CD4-positive, alpha-beta T cell (primary cell): ENCODE results near the gene MYO1D. TPM values are rescaled to one million over a fixed set of nuclear protein-coding genes. Genes with fewer than 3 reads are reported as not detected.
"Not testable (repeated sequence)": the region's sequence is repeated elsewhere in the genome, so short reads cannot be mapped to it uniquely, and the experiment has no call there.

Experiments used
- ATAC-seq: fragments of 200-7000 bp; cut with Tn5 transposase; one replicate; pipeline ENCODE4 v1.10.0; 2022; ENCODE audit warnings: mild to moderate bottlenecking; ENCODE audit not compliant: poor library complexity
- CTCF ChIA-PET: fragments of 350-600 bp; sonication (Branson Sonifier 250); formaldehyde crosslinking; loops from one replicate; lab custom pipeline; 2021; ENCODE audit warnings: antibody characterized with exemption, inconsistent platforms; lab: Charles Lee
- POLR2A ChIA-PET: fragments of 350-600 bp; sonication (Branson Sonifier 250); formaldehyde crosslinking; loops from one replicate; lab custom pipeline; 2021; ENCODE audit warnings: antibody characterized with exemption, inconsistent platforms; lab: Charles Lee
- DNase-seq, 14 experiments: peaks; one replicate each; pipeline ENCODE4 v3.0.0-alpha.2; 2013 to 2020; ENCODE audit warnings: mixed read lengths in 2 of 14
- H3K27ac ChIP-seq, 2 donors: one replicate each; pipeline versions ENCODE4 v1.5.1 to v1.7.0; 2013; ENCODE audit warnings: low read length in 2 of 2, low read depth in 1 of 2, mild to moderate bottlenecking in 1 of 2
- H3K27me3 ChIP-seq, 2 experiments: 1 replicate in 1 of 2; 2 replicates in 1 of 2; pipeline versions ENCODE4 v1.6.1 to v1.7.0; 2013; ENCODE audit warnings: low read length in 2 of 2, control low read depth in 1 of 2, mild to moderate bottlenecking in 1 of 2, moderate library complexity in 1 of 2; ENCODE audit not compliant: insufficient read depth in 2 of 2, control insufficient read depth in 1 of 2
- H3K36me3 ChIP-seq: one replicate; pipeline ENCODE4 v1.6.1; 2013; ENCODE audit warnings: low read length, control low read depth; ENCODE audit not compliant: insufficient read depth
- H3K4me1 ChIP-seq: one replicate; pipeline ENCODE4 v1.6.1; 2013; ENCODE audit warnings: low read length, control low read depth; ENCODE audit not compliant: insufficient read depth
- H3K4me3 ChIP-seq: one replicate; pipeline ENCODE4 v1.5.1; 2013; ENCODE audit warnings: mild to moderate bottlenecking, low read length, moderate library complexity
- H3K9me3 ChIP-seq, 2 experiments: 1 replicate in 1 of 2; 2 replicates in 1 of 2; pipeline versions ENCODE4 v1.6.1 to v1.7.0; 2013; ENCODE audit warnings: low read length in 2 of 2, mild to moderate bottlenecking in 2 of 2, control low read depth in 1 of 2, moderate library complexity in 1 of 2; ENCODE audit not compliant: control insufficient read depth in 1 of 2, insufficient read depth in 1 of 2
- H3K27ac Mint-ChIP-seq: one replicate; pipeline ENCODE4 v1.8.0; 2020; ENCODE audit warnings: mixed read lengths
- H3K27me3 Mint-ChIP-seq: one replicate; pipeline ENCODE4 v1.8.0; 2021; ENCODE audit warnings: mixed read lengths
- H3K36me3 Mint-ChIP-seq: one replicate; pipeline ENCODE4 v1.8.0; 2021; ENCODE audit warnings: low read depth, mixed read lengths
- H3K4me1 Mint-ChIP-seq: one replicate; pipeline ENCODE4 v1.8.0; 2021; ENCODE audit warnings: low read depth, mixed read lengths
- H3K4me3 Mint-ChIP-seq: one replicate; pipeline ENCODE4 v1.8.0; 2020; ENCODE audit warnings: mild to moderate bottlenecking, mixed read lengths
- H3K9me3 Mint-ChIP-seq: one replicate; pipeline ENCODE4 v1.8.0; 2020; ENCODE audit warnings: mixed read lengths
- intact Hi-C, 2 experiments: fragments of 100-400 bp; cut with DNase I in 1 of 2; cut with micrococcal nuclease in 1 of 2; formaldehyde crosslinking; loops; one replicate each; pipeline versions ENCODE4 v1.15.1 to v1.9.0; 2023 to 2025; cut with DNase I, micrococcal nuclease
- polyA plus RNA-seq, 2 donors: library from polyadenylated mRNA; unstranded; fragments of 120-200 nt; gene quantifications; one replicate each; pipeline ENCODE4 v1.2.1, GENCODE V29; 2013
- total RNA-seq, 174 experiments: library from RNA in 2 of 174; stranded (reverse) in 2 of 174; gene quantifications; one replicate each; pipeline ENCODE4 v1.2.3 and lab custom pipeline; 2021 to 2026
- TF ChIP-seq, protein P1 (sequence below): fragments of 200-600 bp; IDR thresholded peaks from one replicate; pipeline ENCODE4 v1.8.0; 2022; ENCODE audit warnings: antibody characterized with exemption, mild to moderate bottlenecking

Gene MYO1D
- total RNA-seq = 1 to 10 TPM; 5.8 to 6.4 TPM
- 5.4 TPM for polyA plus RNA-seq (2013, experiment 1 of 2)
- polyA plus RNA-seq (2013, experiment 2 of 2) = 5.6 TPM
- 10.5 to 51.8 (median 22.8) reads per million in 172 experiments for total RNA-seq (lab: John Stamatoyannopoulos, UW)

DNA sequence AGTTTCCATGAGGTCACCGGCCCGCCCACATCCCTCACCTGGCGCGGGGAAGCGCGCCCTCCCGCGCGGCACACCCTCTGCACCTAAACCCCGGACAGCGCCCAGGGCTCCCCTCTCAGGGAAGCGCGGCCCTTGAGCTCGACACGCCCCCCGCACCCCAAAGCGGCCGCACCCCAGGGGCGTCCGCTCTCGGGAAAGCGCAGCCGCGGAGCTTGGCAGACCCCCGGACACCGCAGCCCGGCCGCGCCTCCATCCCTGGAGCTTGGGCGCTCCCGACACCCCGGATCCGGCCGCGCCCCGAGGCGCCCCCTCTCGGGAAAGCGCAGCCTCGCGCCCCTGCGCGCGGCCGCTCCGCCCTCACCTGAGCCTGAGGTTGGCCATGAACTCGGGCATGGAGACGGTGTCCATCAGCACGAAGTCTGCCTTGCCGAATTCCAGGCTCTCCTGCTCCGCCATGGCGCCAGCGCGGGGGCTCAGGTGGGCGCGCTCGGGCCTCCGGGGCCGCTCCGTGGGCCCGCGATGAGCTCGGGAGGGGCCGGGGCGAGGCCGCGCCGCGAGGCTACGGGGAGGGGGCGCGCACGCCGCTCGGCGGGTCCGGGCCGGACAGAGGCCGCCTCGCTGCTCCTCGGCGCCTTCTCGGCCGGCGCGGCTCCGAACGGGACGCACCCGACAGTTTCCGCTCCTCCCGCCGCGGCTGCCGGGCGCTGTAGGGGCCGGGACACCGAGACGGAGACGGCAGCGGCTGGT, at the start of gene MYO1D:
Gene MYO1D (minus strand): TSS at position 708 of the 747 bp plus-strand sequence. CDS start 252 bp downstream, at position 456.
- Mint-ChIP-seq H3K27me3 (no peaks in the 10 kb centered on the region), H3K36me3 (peaks cover 5% of the 10 kb centered on the region), H3K9me3 (no peaks in the 10 kb centered on the region), H3K4me3 (peak within 1 kb of the TSS; percentile 96), H3K27ac (peak within 1 kb of the TSS; percentile 84), H3K4me1 (peaks cover 14% of the 10 kb centered on the region)
- Histone ChIP-seq H3K9me3 (no peaks in the 10 kb centered on the region), H3K36me3 (no peaks in the 10 kb centered on the region), H3K4me1 (peaks cover 11% of the 10 kb centered on the region), H3K27me3 (no peaks in the 10 kb centered on the region), H3K4me3 (peak within 1 kb of the TSS; percentile 54), H3K27ac (peak within 1 kb of the TSS; percentile 41 to 63)
- ATAC-seq (peak; percentile 32), DNase-seq (peak; percentile 23 to 80 (median 50))
- ChIA-PET CTCF (interaction anchor here (0.7 to 4.3 kb wide), 33 partner anchors 9 to 526 kb away, joined by 3 to 79 read pairs (median 4); partner anchors contain the start of gene PSMD11), POLR2A (interaction anchor here (1.2 to 2.1 kb wide), 6 partner anchors 8 to 432 kb away, joined by 3 to 13 read pairs (median 4); partner anchors contain the start of genes CDK5R1 and PSMD11)
- TF ChIP-seq, protein P1, sequence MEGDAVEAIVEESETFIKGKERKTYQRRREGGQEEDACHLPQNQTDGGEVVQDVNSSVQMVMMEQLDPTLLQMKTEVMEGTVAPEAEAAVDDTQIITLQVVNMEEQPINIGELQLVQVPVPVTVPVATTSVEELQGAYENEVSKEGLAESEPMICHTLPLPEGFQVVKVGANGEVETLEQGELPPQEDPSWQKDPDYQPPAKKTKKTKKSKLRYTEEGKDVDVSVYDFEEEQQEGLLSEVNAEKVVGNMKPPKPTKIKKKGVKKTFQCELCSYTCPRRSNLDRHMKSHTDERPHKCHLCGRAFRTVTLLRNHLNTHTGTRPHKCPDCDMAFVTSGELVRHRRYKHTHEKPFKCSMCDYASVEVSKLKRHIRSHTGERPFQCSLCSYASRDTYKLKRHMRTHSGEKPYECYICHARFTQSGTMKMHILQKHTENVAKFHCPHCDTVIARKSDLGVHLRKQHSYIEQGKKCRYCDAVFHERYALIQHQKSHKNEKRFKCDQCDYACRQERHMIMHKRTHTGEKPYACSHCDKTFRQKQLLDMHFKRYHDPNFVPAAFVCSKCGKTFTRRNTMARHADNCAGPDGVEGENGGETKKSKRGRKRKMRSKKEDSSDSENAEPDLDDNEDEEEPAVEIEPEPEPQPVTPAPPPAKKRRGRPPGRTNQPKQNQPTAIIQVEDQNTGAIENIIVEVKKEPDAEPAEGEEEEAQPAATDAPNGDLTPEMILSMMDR = peak; percentile 55
- intact Hi-C loops = loop anchor here (1.0 to 10.0 kb wide), 8 partner anchors 93 to 1019 kb away; partner anchors contain the start of genes CDK5R1 (in 2 of the 2), C17orf75 (in 1 of the 2), COPRS (in 1 of the 2) and ZNF207 (in 1 of the 2)

DNA sequence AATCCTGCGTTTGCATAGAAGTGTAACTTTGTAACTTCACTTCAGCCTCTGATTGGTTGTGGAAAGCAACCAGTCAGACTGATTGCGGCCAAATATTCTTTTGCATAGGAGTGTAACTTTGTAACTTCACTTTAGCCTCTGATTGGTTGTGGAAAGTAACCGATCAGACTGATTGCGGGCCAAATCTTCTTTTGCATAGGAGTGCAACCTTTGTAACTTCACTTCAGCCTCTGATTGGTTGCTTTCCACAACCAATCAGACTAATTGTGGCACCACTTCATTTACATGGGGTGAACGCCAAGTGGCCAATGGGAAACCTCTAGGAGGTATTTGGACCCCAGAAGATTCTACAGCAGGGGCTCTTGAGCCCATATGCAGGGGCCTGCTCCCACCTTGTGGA, 49.3 kb upstream of the MYO1D start:
- H3K9me3 ChIP-seq = no peaks in the 10 kb centered on the region
- ChIA-PET POLR2A (no interaction called here), CTCF (no interaction called here)
- peaks cover 6% of the 10 kb centered on the region for H3K4me1 ChIP-seq
- no peak overlapping the region for H3K27ac ChIP-seq
- ATAC-seq (no peak), DNase-seq (no peak)
- TF ChIP-seq, protein P1 = no peak
- H3K36me3 Mint-ChIP-seq = no peaks in the 10 kb centered on the region
- peaks cover 37 to 39% of the 10 kb centered on the region in 2 experiments for H3K27me3 ChIP-seq
- intact Hi-C loops = no loop called here
- H3K27me3 Mint-ChIP-seq = peaks cover 36% of the 10 kb centered on the region
- H3K9me3 Mint-ChIP-seq = no peaks in the 10 kb centered on the region
- no peaks in the 10 kb centered on the region for H3K4me1 Mint-ChIP-seq
- no peak overlapping the region for H3K27ac Mint-ChIP-seq
- H3K36me3 ChIP-seq = no peaks in the 10 kb centered on the region
- H3K4me3 ChIP-seq = no peak overlapping the region
- H3K4me3 Mint-ChIP-seq = no peak overlapping the region

DNA sequence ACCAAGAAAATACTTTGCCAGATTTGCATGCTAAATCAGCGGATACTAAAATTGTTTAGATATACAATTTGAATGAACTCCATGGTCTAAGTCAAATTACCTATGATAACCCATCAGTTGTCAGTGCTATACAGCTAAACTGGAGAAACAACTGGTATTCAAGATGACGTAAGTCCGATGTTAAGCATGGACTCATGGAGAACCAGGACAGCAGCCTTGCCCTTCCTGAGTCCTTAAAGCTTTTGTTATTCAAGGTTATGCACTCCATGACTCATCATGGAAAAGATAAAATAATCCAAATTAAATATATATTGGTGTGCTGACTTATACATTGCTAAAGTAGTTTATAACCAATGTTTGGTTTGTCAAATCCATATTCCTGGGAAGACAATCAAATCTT, 47.0 kb upstream of the MYO1D start:
- ATAC-seq, H3K4me3 ChIP-seq, H3K4me3 Mint-ChIP-seq, DNase-seq, CTCF ChIA-PET, H3K4me1 Mint-ChIP-seq, H3K36me3 Mint-ChIP-seq, H3K9me3 Mint-ChIP-seq, H3K36me3 ChIP-seq, H3K9me3 ChIP-seq, POLR2A ChIA-PET, H3K27ac Mint-ChIP-seq, H3K4me1 ChIP-seq, H3K27ac ChIP-seq, intact Hi-C loops: not testable (repeated sequence)
- H3K27me3 Mint-ChIP-seq = peaks cover 36% of the 10 kb centered on the region
- H3K27me3 ChIP-seq = peaks cover 22 to 25% of the 10 kb centered on the region in 2 experiments
